Ovary (tissue), 9 donors: ENCODE data around the gene SLC35F4. TPM values are rescaled to one million over a fixed set of nuclear protein-coding genes. Genes with fewer than 3 reads are reported as not detected.

Experiments used
- DNase-seq, 5 donors: peaks; one replicate each; pipeline ENCODE4 v3.0.0-alpha.2; 2019 to 2020
- H3K27ac ChIP-seq, 2 donors: fragments of 200-600 bp; one replicate each; pipeline versions ENCODE4 v1.5.1 to v1.8.0; 2019 to 2022
- H3K27me3 ChIP-seq: fragments of 200-600 bp; one replicate; pipeline ENCODE4 v1.8.0; 2022
- H3K36me3 ChIP-seq: fragments of 200-600 bp; sonication (generic); one replicate; pipeline ENCODE4 v1.5.1; 2019
- H3K4me1 ChIP-seq: one replicate; pipeline ENCODE4 v1.8.1; 2013; ENCODE audit warnings: mild to moderate bottlenecking, moderate library complexity; ENCODE audit not compliant: insufficient read depth
- H3K4me3 ChIP-seq: fragments of 200-600 bp; sonication (generic); one replicate; pipeline ENCODE4 v1.5.1; 2017
- H3K9me3 ChIP-seq, 2 donors: fragments of 200-600 bp in 1 of 2; sonication (generic) in 1 of 2; one replicate each; pipeline versions ENCODE4 v1.5.1 to v1.8.1; 2013 to 2019; ENCODE audit warnings: mild to moderate bottlenecking in 1 of 2, moderate library complexity in 1 of 2
- EP300 ChIP-seq: sonication (generic); formaldehyde crosslinking; IDR thresholded peaks from one replicate; pipeline ENCODE4 v1.6.1; 2017; ENCODE audit warnings: antibody characterized with exemption
- POLR2A ChIP-seq: fragments of 450-650 bp; IDR thresholded peaks from one replicate; pipeline ENCODE4 v1.6.1; 2017; ENCODE audit warnings: antibody characterized with exemption, mild to moderate bottlenecking, moderate library complexity
- WGBS, 3 donors: extraction: QIAGEN DNeasy Blood & Tissue Kit in 1 of 3; methylation state at CpG; one replicate each; pipeline versions ENCODE4 v1.1.5 to v1.1.7; 2013 to 2017; 5-methylcytosine and 5-hydroxymethylcytosine counted together
- intact Hi-C, 4 donors: fragments of 100-400 bp; cut with DNase I; formaldehyde crosslinking; loops; one replicate each; pipeline versions ENCODE4 v1.11.0 to v1.15.1; 2022 to 2023
- polyA plus RNA-seq, 2 donors: library from polyadenylated mRNA; stranded (reverse); fragments of 200-250 nt in 1 of 2; fragments of 350-450 nt in 1 of 2; fragmentation: Illumina TruSeq in 1 of 2; extraction: RNeasy Lipid Tissue Mini Kit (QIAGEN cat#74804) in 1 of 2; gene quantifications; one replicate each; pipeline ENCODE4 v1.2.3, GENCODE V29; 2013 to 2014
- total RNA-seq, 7 donors: library from RNA; depleted of rRNA in 2 of 7; stranded (reverse); fragments of >200 nt in 2 of 7; fragmentation: NEBNext Ultra II Directional in 3 of 7; extraction: Animal tissue kit (Norgen Biotek cat#: 25700) in 3 of 7; gene quantifications; one replicate each; pipeline versions ENCODE4 v1.1.0 to v1.2.4, GENCODE V29; 2016 to 2023
- TF ChIP-seq, protein P1 (sequence below), 3 donors: fragments of 450-650 bp in 2 of 3; fragments of 200-600 bp in 1 of 3; IDR thresholded peaks; one replicate each; pipeline versions ENCODE4 v1.5.1 to v1.8.0; 2016 to 2022; ENCODE audit warnings: antibody characterized with exemption in 3 of 3, mild to moderate bottlenecking in 1 of 3
- donor health status: DM: no; HTN: no; CAD: no; lungs with moderate emphysema.
- donor health status: DM: no; HTN: no; CAD: no.
- donor health status: Bipolar disorder and iron deficiency.
- donor health status: DM: yes; HTN: yes; CAD: no.
- donor health status: DM: no; HTN: no; CAD: no.
- donor health status: DM: yes; HTN: yes; CAD: no.

The SLC35F4 gene
- total and polyA plus RNA-seq, 9 donors = 0.04 to 0.65 (median 0.20) TPM; not detected in 6

DNA sequence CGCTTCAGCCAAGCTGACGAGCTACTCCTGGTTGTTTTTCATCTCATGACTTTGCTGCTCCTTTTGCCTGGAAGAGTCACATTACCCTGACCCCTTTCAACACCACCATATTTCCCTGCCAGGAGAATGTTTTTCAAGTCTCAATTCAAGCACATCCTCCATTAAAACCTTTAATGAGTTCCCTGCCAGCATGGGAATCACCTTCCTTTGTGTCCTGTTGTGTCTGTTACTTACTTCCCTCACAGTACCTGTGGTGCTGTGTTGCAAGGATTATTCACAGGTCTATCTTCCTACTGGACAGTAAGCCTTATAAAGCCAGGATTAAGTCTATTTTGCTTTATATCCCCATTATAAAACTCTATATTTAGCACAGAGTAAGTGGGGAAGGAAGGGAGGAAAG lies 13.6 kb upstream of the SLC35F4 start:
- no peaks in the 10 kb centered on the region for H3K4me1 ChIP-seq
- no peak for TF ChIP-seq EP300
- TF ChIP-seq, protein P1, sequence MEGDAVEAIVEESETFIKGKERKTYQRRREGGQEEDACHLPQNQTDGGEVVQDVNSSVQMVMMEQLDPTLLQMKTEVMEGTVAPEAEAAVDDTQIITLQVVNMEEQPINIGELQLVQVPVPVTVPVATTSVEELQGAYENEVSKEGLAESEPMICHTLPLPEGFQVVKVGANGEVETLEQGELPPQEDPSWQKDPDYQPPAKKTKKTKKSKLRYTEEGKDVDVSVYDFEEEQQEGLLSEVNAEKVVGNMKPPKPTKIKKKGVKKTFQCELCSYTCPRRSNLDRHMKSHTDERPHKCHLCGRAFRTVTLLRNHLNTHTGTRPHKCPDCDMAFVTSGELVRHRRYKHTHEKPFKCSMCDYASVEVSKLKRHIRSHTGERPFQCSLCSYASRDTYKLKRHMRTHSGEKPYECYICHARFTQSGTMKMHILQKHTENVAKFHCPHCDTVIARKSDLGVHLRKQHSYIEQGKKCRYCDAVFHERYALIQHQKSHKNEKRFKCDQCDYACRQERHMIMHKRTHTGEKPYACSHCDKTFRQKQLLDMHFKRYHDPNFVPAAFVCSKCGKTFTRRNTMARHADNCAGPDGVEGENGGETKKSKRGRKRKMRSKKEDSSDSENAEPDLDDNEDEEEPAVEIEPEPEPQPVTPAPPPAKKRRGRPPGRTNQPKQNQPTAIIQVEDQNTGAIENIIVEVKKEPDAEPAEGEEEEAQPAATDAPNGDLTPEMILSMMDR (IDR thresholded peaks at IDR 0.05) = no peak
- no peak for TF ChIP-seq POLR2A
- no peak overlapping the region for H3K27ac ChIP-seq
- H3K4me3 ChIP-seq = no peak overlapping the region
- intact Hi-C loops = no loop called here
- WGBS, 3 donors = 12 to 46% (median 22%) methylated on average over 2 of the region's 2 CpGs
- H3K36me3 ChIP-seq = no peaks in the 10 kb centered on the region
- DNase-seq = no peak
- no peaks in the 10 kb centered on the region for H3K9me3 ChIP-seq
- H3K27me3 ChIP-seq = no peaks in the 10 kb centered on the region

DNA sequence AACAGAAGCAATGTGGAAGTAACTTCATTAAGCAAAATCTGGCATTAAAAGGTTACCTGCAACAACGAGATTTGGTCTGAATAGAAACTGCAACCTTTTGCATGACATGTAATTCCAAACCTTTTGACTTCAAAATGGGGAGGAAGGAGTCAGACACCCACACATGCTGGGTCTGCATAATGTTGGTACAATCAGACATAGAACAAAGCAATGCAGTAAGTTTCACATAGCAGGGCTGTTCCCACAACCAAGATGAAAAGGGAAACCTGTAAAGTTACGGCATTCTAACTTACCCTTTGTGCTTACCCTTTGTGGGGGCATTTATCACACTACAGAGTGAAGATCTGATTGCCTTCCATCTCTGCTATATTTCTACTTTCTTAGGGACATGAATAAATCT lies 10.1 kb upstream of the SLC35F4 start:
- Histone ChIP-seq H3K27ac (no peak overlapping the region), H3K9me3 (no peaks in the 10 kb centered on the region), H3K4me3 (no peak overlapping the region), H3K4me1 (no peaks in the 10 kb centered on the region), H3K36me3 (no peaks in the 10 kb centered on the region), H3K27me3 (no peaks in the 10 kb centered on the region)
- 62 to 75% (median 65%) methylated on average over 2 of the region's 2 CpGs for WGBS, 3 donors
- no peak for DNase-seq
- intact Hi-C loops = no loop called here
- TF ChIP-seq EP300 (no peak), POLR2A (no peak)
- TF ChIP-seq, protein P1 (IDR thresholded peaks at IDR 0.05) = no peak

GRCh38 chr14:57875296-57875695 lies 9.4 kb upstream of the SLC35F4 start:
- H3K27me3 ChIP-seq = no peaks in the 10 kb centered on the region
- no peak for TF ChIP-seq POLR2A
- no peak for TF ChIP-seq EP300
- TF ChIP-seq, protein P1 (IDR thresholded peaks at IDR 0.05) = no peak
- H3K36me3 ChIP-seq = no peaks in the 10 kb centered on the region
- H3K9me3 ChIP-seq = no peaks in the 10 kb centered on the region
- no peak overlapping the region for H3K27ac ChIP-seq
- WGBS, 3 donors = 56 to 68% (median 58%) methylated on average over 3 of the region's 3 CpGs
- no peaks in the 10 kb centered on the region for H3K4me1 ChIP-seq
- no peak overlapping the region for H3K4me3 ChIP-seq
- no peak for DNase-seq
- intact Hi-C loops = no loop called here

- no peaks in the 10 kb centered on the region for H3K27me3 ChIP-seq
- H3K9me3 ChIP-seq = no peaks in the 10 kb centered on the region
- TF ChIP-seq, protein P1 (IDR thresholded peaks at IDR 0.05) = no peak
- no peak for TF ChIP-seq EP300
- TF ChIP-seq POLR2A = no peak
- intact Hi-C loops = no loop called here
- DNase-seq = no peak
- no peaks in the 10 kb centered on the region for H3K4me1 ChIP-seq
- 46 to 54% (median 46%) methylated on average over 2 of the region's 2 CpGs for WGBS, 3 donors
- H3K27ac ChIP-seq = no peak overlapping the region
- H3K4me3 ChIP-seq = no peak overlapping the region
- no peaks in the 10 kb centered on the region for H3K36me3 ChIP-seq
Observed at GRCh38 chr14:57871459-57872080, 5.7 kb upstream of the SLC35F4 start.
